OCI-LY3 (cell line): ENCODE measurements around the gene HDAC1.

Experiments used
- H2AFZ ChIP-seq: fragments of 200-600, 300-600 bp; shearing (Covaris generic); 2 replicates; pipeline ENCODE4 v1.6.0; 2014; ENCODE audit warnings: antibody characterized with exemption, low read depth, low read length
- H3K27ac ChIP-seq: fragments of 200-600, 300-600 bp; sonication (generic); 2 replicates; pipeline ENCODE4 v1.5.1; 2014; ENCODE audit warnings: mild to moderate bottlenecking, low read length, moderate library complexity, mixed read lengths
- H3K27me3 ChIP-seq: fragments of 200-600, 300-600 bp; sonication (generic); 2 replicates; pipeline ENCODE4 v1.6.1; 2014; ENCODE audit warnings: low read depth, low read length, mixed read lengths
- H3K36me3 ChIP-seq: fragments of 200-600, 300-600 bp; sonication (generic); replicated peaks from 2 replicates; pipeline ENCODE3; 2014; ENCODE audit warnings: low read depth, low read length, mixed read lengths
- H3K4me1 ChIP-seq: fragments of 300-600, 200-600 bp; sonication (generic); 2 replicates; pipeline ENCODE4 v1.6.1; 2014; ENCODE audit warnings: low read length, mixed read lengths
- H3K4me2 ChIP-seq: fragments of 200-600, 300-600 bp; sonication (generic); 2 replicates; pipeline ENCODE4 v1.6.1; 2014; ENCODE audit warnings: low read length, mixed read lengths
- H3K4me3 ChIP-seq: fragments of 300-600, 200-600 bp; sonication (generic); 2 replicates; pipeline ENCODE4 v1.5.1; 2014; ENCODE audit warnings: antibody characterized with exemption, mild to moderate bottlenecking, low read length, moderate library complexity
- H3K79me2 ChIP-seq: fragments of 300-600, 200-600 bp; shearing (Covaris generic); 2 replicates; pipeline ENCODE4 v1.6.1; 2014; ENCODE audit warnings: mild to moderate bottlenecking, low read length, mixed read lengths
- H3K9ac ChIP-seq: fragments of 300-600, 200-600 bp; shearing (Covaris generic); 2 replicates; pipeline ENCODE4 v1.6.0; 2014; ENCODE audit warnings: mild to moderate bottlenecking, low read length, moderate library complexity
- H3K9me3 ChIP-seq: fragments of 200-600, 300-600 bp; shearing (Covaris generic); 2 replicates; pipeline ENCODE4 v1.6.1; 2014; ENCODE audit warnings: low read length, mixed read lengths; ENCODE audit not compliant: insufficient read depth
- H4K20me1 ChIP-seq: fragments of 200-600, 300-600 bp; sonication (generic); 2 replicates; pipeline ENCODE4 v1.6.1; 2016; ENCODE audit warnings: low read length, mixed read lengths; ENCODE audit not compliant: insufficient read depth
- EZH2phosphoT487 ChIP-seq: fragments of 200-600 bp; shearing (Covaris generic); IDR thresholded peaks from 2 replicates; pipeline ENCODE4 v1.6.1; 2018; ENCODE audit warnings: antibody characterized with exemption, mixed run types, low read depth
- TF ChIP-seq, protein P1 (sequence below): fragments of 200-600, 300-600 bp; sonication (generic); IDR thresholded peaks from 2 replicates; pipeline ENCODE4 v1.5.1; 2014; ENCODE audit warnings: antibody characterized with exemption, low read length, low read depth

The HDAC1 gene

DNA sequence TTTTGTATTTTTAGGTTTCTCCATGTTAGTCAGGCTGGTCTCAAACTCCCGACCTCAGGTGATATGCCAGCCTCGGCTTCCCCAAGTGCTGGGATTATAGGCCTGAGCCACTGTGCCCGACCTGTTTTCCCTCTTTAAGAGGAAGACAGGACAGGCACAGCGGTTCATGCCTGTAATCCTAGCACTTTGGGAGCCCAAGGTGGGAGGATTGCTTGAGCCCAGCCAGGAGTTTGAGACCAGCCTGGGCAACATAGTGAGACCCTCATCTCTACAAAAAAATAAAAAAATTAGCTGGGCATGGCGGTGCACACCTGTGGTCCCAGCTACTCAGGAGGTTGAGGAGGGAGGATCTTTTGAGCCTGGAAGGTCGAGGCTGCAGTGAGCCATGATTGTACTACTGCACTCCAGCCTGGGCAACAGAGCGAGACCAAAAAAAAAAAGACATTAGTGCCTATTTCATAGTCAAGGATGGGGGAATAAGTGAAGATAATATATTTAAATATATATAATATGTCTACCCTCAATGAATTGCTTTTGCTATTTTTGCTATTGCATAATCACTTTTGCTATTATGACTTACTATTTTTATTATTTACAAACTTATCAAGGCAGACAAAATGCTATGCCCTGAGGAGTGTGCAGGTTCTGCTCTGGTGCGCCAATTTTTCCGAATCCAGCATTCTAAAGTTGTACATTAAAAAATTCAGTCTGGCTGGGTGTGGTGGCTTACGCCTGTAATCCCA lies 26.4 kb downstream of the HDAC1 start:
- Histone ChIP-seq H3K79me2 (peaks cover 14% of the 10 kb centered on the region), H2AFZ (no peak overlapping the region), H3K4me1 (peaks cover 9% of the 10 kb centered on the region), H4K20me1 (peaks cover 3% of the 10 kb centered on the region; the same call in 1 of the 2 replicates), H3K9ac (no peak overlapping the region), H3K4me3 (no peak overlapping the region), H3K36me3 (peaks cover 20% of the 10 kb centered on the region), H3K27me3 (no peaks in the 10 kb centered on the region), H3K4me2 (no peak overlapping the region), H3K27ac (no peak overlapping the region), H3K9me3 (no peaks in the 10 kb centered on the region)
- no peak for TF ChIP-seq EZH2phosphoT487
- TF ChIP-seq, protein P1, sequence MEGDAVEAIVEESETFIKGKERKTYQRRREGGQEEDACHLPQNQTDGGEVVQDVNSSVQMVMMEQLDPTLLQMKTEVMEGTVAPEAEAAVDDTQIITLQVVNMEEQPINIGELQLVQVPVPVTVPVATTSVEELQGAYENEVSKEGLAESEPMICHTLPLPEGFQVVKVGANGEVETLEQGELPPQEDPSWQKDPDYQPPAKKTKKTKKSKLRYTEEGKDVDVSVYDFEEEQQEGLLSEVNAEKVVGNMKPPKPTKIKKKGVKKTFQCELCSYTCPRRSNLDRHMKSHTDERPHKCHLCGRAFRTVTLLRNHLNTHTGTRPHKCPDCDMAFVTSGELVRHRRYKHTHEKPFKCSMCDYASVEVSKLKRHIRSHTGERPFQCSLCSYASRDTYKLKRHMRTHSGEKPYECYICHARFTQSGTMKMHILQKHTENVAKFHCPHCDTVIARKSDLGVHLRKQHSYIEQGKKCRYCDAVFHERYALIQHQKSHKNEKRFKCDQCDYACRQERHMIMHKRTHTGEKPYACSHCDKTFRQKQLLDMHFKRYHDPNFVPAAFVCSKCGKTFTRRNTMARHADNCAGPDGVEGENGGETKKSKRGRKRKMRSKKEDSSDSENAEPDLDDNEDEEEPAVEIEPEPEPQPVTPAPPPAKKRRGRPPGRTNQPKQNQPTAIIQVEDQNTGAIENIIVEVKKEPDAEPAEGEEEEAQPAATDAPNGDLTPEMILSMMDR: no peak

DNA sequence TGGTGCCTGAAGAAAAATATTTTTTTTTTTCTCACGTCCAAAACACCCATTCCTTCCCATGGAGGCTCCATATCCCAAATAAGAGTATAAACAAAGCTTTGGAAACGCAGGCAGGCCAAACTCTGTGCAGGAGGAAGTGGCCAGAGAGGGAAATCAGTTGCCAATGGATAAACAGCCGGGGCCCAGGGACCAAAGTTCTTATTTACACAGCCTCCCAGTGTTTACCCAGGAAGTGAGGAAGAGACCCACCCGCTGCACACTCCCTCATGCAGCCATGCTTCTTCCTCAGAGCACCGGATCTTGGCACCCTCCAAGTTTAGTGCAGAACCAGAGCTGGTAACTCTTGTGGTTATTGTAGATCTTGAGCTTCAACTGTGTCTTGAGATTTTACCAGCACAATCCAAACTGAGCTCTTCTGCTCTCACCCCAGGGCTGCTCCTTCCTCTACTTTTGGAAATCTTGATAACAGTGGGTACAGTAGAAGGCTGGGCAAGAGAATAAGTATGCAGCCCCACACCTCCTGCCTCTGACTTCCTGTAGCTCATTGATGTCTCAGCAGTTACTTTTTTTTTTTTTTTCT lies 29.9 kb downstream of the HDAC1 start:
- H3K27me3 ChIP-seq: no peaks in the 10 kb centered on the region
- no peak for TF ChIP-seq EZH2phosphoT487
- TF ChIP-seq, protein P1: no peak
- no peak overlapping the region for H2AFZ ChIP-seq
- H4K20me1 ChIP-seq: no peaks in the 10 kb centered on the region
- no peaks in the 10 kb centered on the region for H3K9me3 ChIP-seq
- H3K27ac ChIP-seq: no peak overlapping the region
- peaks cover 2% of the 10 kb centered on the region for H3K4me1 ChIP-seq
- H3K36me3 ChIP-seq: peaks cover 13% of the 10 kb centered on the region
- H3K79me2 ChIP-seq: peaks cover 2% of the 10 kb centered on the region; the same call in 1 of the 2 replicates
- no peak overlapping the region for H3K4me3 ChIP-seq
- no peak overlapping the region for H3K4me2 ChIP-seq
- no peak overlapping the region for H3K9ac ChIP-seq

DNA sequence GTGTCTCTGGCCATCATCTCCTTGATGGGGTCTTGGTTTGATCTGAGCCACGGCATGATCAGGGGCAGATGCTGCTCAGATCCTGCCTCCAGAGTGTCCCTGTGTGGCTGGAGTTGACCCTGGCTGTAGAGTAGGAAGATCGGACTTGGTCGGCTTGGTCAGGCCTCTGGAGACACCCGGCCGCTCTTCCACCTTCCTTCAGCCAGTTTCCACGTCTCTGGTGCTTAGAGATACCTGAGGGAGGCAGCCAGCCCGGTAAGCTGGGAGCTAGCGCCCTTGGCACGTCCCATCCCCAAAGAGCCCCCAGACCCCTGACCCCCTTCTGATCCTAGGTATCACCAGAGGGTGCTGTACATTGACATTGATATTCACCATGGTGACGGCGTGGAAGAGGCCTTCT lies 35.3 kb downstream of the HDAC1 start:
- H3K4me3 ChIP-seq: no peak overlapping the region
- H3K79me2 ChIP-seq: peaks cover 2% of the 10 kb centered on the region; the same call in 1 of the 2 replicates
- no peak overlapping the region for H3K9ac ChIP-seq
- peaks cover 13% of the 10 kb centered on the region for H3K36me3 ChIP-seq
- H4K20me1 ChIP-seq: no peaks in the 10 kb centered on the region
- TF ChIP-seq, protein P1: no peak
- H3K9me3 ChIP-seq: no peaks in the 10 kb centered on the region
- H3K4me1 ChIP-seq: no peaks in the 10 kb centered on the region
- H2AFZ ChIP-seq: no peak overlapping the region
- no peaks in the 10 kb centered on the region for H3K27me3 ChIP-seq
- no peak overlapping the region for H3K27ac ChIP-seq
- no peak overlapping the region for H3K4me2 ChIP-seq

DNA sequence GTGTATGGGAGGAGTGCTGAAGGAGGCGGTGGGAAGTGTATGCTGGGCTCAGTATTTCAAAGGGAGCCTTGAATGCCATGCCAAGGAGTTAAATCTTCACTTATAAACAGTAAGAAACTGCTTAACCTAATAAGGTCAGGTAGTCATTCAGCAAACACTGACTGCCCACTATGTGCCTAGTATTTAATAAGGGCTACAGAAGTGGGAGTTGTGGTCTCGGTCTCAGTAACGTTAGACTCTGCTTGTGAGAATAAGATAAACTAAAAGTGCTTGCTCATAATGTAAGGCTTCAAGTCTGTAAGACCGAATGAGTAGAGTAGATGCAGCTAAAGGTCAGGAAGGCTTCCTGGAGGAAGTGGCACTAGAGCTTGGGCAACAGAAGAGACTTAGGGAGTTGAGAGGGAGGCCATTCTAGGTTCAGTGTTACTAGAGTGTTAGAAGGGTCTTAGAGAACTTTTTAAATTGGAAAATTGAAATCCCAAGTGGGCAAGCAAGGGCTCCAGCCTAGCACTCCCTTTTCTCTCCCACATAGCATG lies 38.1 kb downstream of the HDAC1 start:
- H3K4me1 ChIP-seq: peaks cover 18% of the 10 kb centered on the region
- peaks cover 9% of the 10 kb centered on the region for H4K20me1 ChIP-seq
- peaks cover 13% of the 10 kb centered on the region for H3K36me3 ChIP-seq
- no peak for TF ChIP-seq EZH2phosphoT487
- TF ChIP-seq, protein P1: no peak
- H3K9ac ChIP-seq: no peak overlapping the region
- no peak overlapping the region for H3K27ac ChIP-seq
- H2AFZ ChIP-seq: no peak overlapping the region
- H3K79me2 ChIP-seq: peaks cover 15% of the 10 kb centered on the region
- H3K4me3 ChIP-seq: no peak overlapping the region
- no peaks in the 10 kb centered on the region for H3K9me3 ChIP-seq
- H3K27me3 ChIP-seq: no peaks in the 10 kb centered on the region
- no peak overlapping the region for H3K4me2 ChIP-seq
